G401 (cell line): ENCODE data around the gene RSPO4. TPM values are rescaled to one million over a fixed set of nuclear protein-coding genes. Genes with fewer than 3 reads are reported as not detected.
"Not testable (repeated sequence)": the region's sequence is repeated elsewhere in the genome, so short reads cannot be mapped to it uniquely, and the experiment has no call there.

Source experiments
- DNase-seq: peaks from one replicate; pipeline ENCODE4 v3.0.0-alpha.2; 2015; ENCODE audit warnings: low spot score
- in situ Hi-C: cut with HindIII; loops from 2 replicates; pipeline ENCODE4 v1.10.0; 2016; ENCODE audit warnings: low sequenced_read_pairs, mixed read lengths
- total RNA-seq: library from RNA; depleted of rRNA; stranded (reverse); fragments of >200 nt; shearing (Covaris generic); gene quantifications from 2 replicates; pipeline ENCODE4 v1.2.3, GENCODE V29; 2014

RSPO4 gene
- total RNA-seq, 1 experiment from 2014 or later = not detected

- in situ Hi-C loops = no loop called here
- DNase-seq = no peak
These were observed 8.5 kb upstream of the RSPO4 start for GRCh38 chr20:1010659-1011058.

GRCh38 chr20:1005452-1006027, 3.4 kb upstream of the RSPO4 start:
- peak; percentile 8 for DNase-seq
- in situ Hi-C loops = no loop called here

GRCh38 chr20:1003920-1004697, 2.0 kb upstream of the RSPO4 start:
- DNase-seq = no peak
- in situ Hi-C loops = no loop called here

GRCh38 chr20:1002682-1003561, 811 bp upstream of the RSPO4 start:
- in situ Hi-C loops = no loop called here
- DNase-seq = no peak

DNA sequence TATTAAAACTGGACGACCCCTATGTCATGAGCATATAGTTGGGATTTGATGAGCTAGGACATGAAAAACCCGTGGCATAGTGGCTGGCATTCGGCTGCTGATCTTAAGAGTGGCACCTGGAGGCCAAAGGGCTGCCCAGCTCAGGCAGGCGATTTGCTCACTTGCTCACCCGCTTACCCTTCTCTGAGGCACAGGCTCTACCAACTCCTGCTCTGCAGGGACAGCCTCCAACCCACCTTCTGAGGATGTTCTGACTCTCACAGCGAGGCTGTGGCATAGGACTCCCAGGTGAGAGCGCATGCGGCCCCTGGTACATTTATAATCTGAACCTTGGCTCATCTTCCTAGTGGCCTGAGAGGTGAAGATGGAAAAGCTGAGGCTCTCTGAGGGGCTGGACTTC, 995 bp downstream of the RSPO4 start:
- in situ Hi-C loops = no loop called here
- no peak for DNase-seq

- DNase-seq = no peak
- in situ Hi-C loops = no loop called here
These were observed 3.8 kb downstream of the RSPO4 start for GRCh38 chr20:998231-998830.

GRCh38 chr20:997486-997885, 4.6 kb downstream of the RSPO4 start:
- in situ Hi-C loops = no loop called here
- DNase-seq = no peak

- DNase-seq = no peak
- in situ Hi-C loops = no loop called here
These were observed 5.1 kb downstream of the RSPO4 start for GRCh38 chr20:997016-997415.

DNA sequence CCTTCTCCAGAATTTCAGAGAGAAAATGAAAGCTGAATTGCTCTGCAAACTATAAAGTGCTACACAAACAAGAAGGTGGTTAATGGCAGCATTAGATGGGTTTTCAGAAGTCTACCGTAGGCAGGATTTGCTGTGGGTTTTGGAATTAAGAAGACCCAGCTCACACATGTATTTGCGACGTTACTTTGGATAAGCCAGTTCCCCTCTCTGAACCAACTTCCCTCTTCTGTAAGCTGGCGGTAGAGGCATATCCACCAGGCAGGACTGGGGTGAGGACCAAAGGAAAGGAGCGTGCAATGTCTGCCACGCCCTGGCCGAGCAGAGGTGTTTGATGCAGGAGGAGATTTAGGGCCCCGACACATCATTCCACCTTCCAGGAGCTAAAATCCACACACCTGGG, 6.9 kb downstream of the RSPO4 start:
- DNase-seq = no peak

DNA sequence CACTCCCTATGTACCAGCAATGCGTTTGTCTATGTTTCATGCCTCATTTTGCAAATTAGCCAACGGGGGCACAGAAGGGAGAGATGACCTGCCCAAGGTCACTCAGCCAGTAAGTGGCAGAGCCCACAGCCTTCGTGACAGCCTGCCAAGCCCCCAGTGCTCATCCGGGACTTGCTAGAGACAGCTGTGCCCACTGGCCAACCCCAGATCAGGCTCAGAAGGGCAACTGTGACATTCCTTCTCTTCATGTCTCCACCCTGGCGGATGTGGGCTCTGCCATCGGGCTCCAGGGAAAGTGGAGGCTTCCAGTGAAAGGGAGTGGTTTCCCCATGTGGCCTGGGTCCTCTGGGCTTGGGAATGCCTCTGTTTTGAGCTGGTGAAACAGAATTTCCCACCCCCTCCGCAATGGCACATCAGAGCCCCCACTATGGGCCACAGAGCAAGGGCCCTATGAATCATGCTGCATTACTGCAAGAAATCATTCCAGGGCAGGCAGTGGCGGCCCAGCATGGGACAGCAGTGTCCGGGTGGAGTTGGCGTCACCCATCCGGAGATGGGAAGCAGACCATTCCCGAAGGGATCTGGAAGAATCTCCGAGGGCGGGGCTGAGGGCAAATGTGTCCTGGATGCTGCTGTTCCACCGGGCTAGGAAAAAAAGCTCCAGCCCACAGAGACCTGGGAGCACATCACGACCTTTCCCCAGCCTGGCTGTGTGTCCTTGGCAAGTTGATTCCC, 9.1 kb downstream of the RSPO4 start:
- in situ Hi-C loops = no loop called here
- DNase-seq = no peak

More for the DNA sequence above, 6.9 kb downstream of the RSPO4 start:
- in situ Hi-C loops = no loop called here

GRCh38 chr20:991850-992249, 10.3 kb downstream of the RSPO4 start:
- no peak for DNase-seq
- in situ Hi-C loops = no loop called here

DNA sequence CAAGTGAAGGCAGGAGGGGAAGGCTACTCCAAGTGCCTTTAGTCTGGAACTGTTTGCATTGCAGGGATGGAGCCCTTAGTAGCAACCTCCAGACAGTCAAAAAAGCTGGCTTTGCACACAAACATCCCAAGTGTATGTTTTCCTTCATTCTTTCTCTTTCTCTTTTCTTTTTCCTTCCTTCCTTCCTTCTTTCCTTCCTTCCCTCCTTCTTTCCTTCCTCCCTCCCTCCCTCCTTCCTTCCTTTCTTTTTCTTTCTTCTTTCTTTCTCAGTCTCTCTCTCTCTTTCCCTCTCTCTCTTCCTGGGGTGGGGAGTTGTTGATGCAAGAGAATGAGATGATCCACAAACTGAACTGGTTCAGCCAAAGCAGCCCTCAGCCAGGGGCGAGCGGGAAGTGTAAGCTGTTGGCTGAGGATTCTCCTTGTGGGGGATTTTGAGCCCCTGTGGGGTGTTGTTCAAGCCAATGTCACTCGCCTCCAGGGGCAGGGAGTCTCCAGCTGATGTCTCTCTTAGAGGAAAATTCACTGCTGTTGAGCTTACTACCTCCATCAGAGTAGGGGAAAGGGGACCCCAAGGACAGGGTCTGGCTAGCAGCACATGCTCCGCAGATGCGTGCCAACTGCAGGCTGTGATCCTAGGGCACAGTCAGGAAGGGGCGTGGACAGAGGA, 11.7 kb downstream of the RSPO4 start:
- no peak for DNase-seq
- in situ Hi-C loops = no loop called here

GRCh38 chr20:988272-988671, 13.8 kb downstream of the RSPO4 start:
- DNase-seq = no peak
- in situ Hi-C loops = loop anchor here (10.0 kb wide), 1 partner anchor 197 kb away; the partner anchor contains the start of gene TMEM74B

DNA sequence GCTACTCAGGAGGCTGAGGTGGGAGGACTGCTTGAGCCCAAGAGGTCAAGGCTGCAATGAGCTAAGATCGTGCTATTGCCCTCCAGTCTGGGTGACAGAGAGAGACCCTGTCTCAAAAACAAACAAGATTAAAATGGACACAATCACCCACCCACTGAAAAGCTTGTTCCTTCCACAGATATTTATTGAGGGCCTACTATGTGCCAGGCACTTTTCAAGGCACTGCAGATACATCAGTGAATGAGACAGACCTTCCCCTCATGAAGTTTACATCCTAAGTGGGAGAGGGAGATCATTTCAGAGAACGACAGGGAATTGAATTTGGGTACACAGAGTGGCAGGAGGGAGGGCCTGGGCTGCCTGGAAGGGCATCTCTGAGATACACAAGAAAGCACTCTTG, 14.4 kb downstream of the RSPO4 start:
- DNase-seq = no peak
- in situ Hi-C loops = loop anchor here (10.0 kb wide), 1 partner anchor 197 kb away; the partner anchor contains the start of gene TMEM74B

DNA sequence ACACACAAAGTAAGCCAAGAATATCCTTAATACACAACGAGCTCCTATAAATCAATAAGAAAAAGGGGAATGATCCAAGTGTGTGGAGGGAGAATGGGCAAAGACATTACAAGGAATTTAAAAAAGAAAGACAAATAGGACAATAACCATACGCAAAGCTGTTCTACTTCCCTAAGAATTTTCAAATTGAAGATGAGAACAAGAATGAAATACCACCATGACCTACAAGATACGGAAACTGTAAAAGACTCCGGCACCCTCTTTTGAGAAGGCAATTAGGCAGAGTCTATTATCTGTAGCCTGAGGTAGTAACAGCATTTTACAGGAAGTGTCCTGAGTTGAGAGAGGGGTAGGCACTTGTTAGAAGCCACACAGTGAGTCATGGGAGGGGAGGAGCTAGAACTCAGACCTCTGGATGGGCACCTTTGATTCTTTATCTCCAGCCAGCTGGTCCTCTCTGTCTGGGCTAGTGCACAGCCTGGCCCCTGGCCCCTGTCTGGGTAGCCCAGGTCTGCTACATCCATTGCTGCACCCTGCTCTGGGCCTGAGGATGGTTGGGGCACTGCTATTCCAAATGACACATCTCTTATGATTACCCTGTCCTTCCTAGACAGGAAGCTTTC, 15.3 kb downstream of the RSPO4 start:
- in situ Hi-C loops = loop anchor here (10.0 kb wide), 1 partner anchor 198 kb away; the partner anchor contains the start of gene TMEM74B

DNA sequence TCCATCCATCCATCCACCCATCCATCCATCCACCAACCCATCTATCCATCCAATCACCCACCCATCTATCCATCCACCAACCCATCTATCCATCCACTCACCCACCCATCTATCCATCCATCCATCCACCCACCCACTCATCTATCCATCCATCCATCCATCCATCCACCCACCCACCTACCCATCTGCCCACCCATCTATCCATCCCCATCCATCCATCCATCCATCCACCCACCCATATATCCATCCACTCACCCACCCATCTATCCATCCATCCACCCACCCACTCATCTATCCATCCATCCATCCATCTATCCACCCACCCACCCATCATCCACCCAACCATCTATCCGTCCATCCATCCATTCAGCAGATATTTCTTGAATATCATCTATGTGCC, 17.1 kb downstream of the RSPO4 start:
- not testable (repeated sequence) for DNase-seq
- in situ Hi-C loops = loop anchor here (10.0 kb wide), 1 partner anchor 200 kb away; the partner anchor contains the start of gene TMEM74B

More for the DNA sequence above, 15.3 kb downstream of the RSPO4 start:
- DNase-seq = no peak

- in situ Hi-C loops = loop anchor here (10.0 kb wide), 1 partner anchor 202 kb away; the partner anchor contains the start of gene TMEM74B
- no peak for DNase-seq
These were observed 19.4 kb downstream of the RSPO4 start for GRCh38 chr20:982754-983153.

GRCh38 chr20:977021-977420, 25.1 kb downstream of the RSPO4 start:
- DNase-seq = no peak
- in situ Hi-C loops = no loop called here
